A549 (cell line): ENCODE measurements around the gene AFAP1. TPM values are rescaled to one million over a fixed set of nuclear protein-coding genes. Genes with fewer than 3 reads are reported as not detected.

Source experiments
- ATAC-seq, 2 experiments: fragments of 200-7000 bp in 1 of 2; fragments of >200 bp in 1 of 2; cut with Nextera tagmentation in 1 of 2; cut with Tn5 transposase in 1 of 2; 3 replicates each; pipeline versions ENCODE4 v1.8.0 to v1.9.1; 2018 to 2020; ENCODE audit warnings: mild to moderate bottlenecking in 1 of 2, moderate library complexity in 1 of 2
- CTCF ChIA-PET: fragments of 300-600 bp; sonication (Branson Sonifier 250); formaldehyde crosslinking; extraction: SDS; loops from one replicate; lab custom pipeline; 2021; ENCODE audit warnings: antibody characterized with exemption, inconsistent platforms; lab: Yijun Ruan, JAX
- POLR2A ChIA-PET: fragments of 350-600 bp; formaldehyde crosslinking; extraction: SDS; loops from one replicate; lab custom pipeline; 2021; ENCODE audit warnings: antibody characterized with exemption, inconsistent platforms; lab: Yijun Ruan, JAX
- DNase-seq, 2 experiments: peaks; one replicate each; pipeline versions ENCODE4 v3.0.0 to v3.0.0-alpha.2; 2011 to 2016; ENCODE audit warnings: low read depth in 1 of 2, low spot score in 1 of 2
- FAIRE-seq: peaks from 2 replicates; lab custom pipeline; 2011; peaks lifted over from hg19 to GRCh38; lab: Jason Lieb, UNC
- H3K27ac ChIP-seq, 2 experiments: fragments of >200 bp; sonication (Bioruptor Twin); formaldehyde crosslinking; 3 replicates each; pipeline ENCODE4 v1.5.1; 2016 to 2017
- H3K4me1 ChIP-seq: fragments of >200 bp; sonication (Bioruptor Twin); formaldehyde crosslinking; 3 replicates; pipeline ENCODE4 v1.6.1; 2016
- H3K4me2 ChIP-seq: fragments of >200 bp; sonication (Bioruptor Twin); formaldehyde crosslinking; 3 replicates; pipeline ENCODE4 v1.6.1; 2016
- H3K4me3 ChIP-seq: fragments of >200 bp; sonication (Bioruptor Twin); formaldehyde crosslinking; 3 replicates; pipeline ENCODE4 v1.5.1; 2016
- H3K9me3 ChIP-seq: fragments of >200 bp; sonication (Bioruptor Twin); formaldehyde crosslinking; 3 replicates; pipeline ENCODE4 v1.6.1; 2016
- CBX2 ChIP-seq: fragments of 200-600 bp; sonication (generic); IDR thresholded peaks from 2 replicates; pipeline ENCODE4 v1.6.1; 2016; ENCODE audit warnings: low read depth, mild to moderate bottlenecking, borderline replicate concordance
- EHMT2 ChIP-seq: fragments of 200-600 bp; sonication (generic); IDR thresholded peaks from 2 replicates; pipeline ENCODE4 v1.6.1; 2016; ENCODE audit warnings: antibody characterized with exemption, low read depth, mild to moderate bottlenecking, moderate library complexity
- FOSB ChIP-seq: fragments of 250-450 bp; sonication (Bioruptor Pico); IDR thresholded peaks from 2 replicates; pipeline ENCODE4 v1.5.0; 2020; ENCODE audit warnings: mild to moderate bottlenecking, moderate library complexity
- FOXS1 ChIP-seq: fragments of 250-450 bp; sonication (Bioruptor Pico); IDR thresholded peaks from 2 replicates; pipeline ENCODE4 v1.5.0; 2020; ENCODE audit warnings: mild to moderate bottlenecking, moderate library complexity
- HEYL ChIP-seq: fragments of 250-450 bp; sonication (Bioruptor Pico); IDR thresholded peaks from 2 replicates; pipeline ENCODE4 v1.8.0; 2021; ENCODE audit warnings: mild to moderate bottlenecking, moderate library complexity
- JUN ChIP-seq, 2 experiments: fragments of >200 bp; sonication (Bioruptor Twin); formaldehyde crosslinking; IDR thresholded peaks; 2 replicates in 1 of 2; 3 replicates in 1 of 2; pipeline ENCODE4 v1.6.1; 2016 to 2017
- MAZ ChIP-seq: fragments of 150-350 bp; IDR thresholded peaks from 2 replicates; pipeline ENCODE4 v1.6.1; 2014; ENCODE audit warnings: antibody characterized with exemption, low read depth, low read length, borderline replicate concordance
- MYC ChIP-seq: IDR thresholded peaks from 2 replicates; pipeline ENCODE4 v1.6.1; 2012; ENCODE audit warnings: mild to moderate bottlenecking, inconsistent platforms, low read length, improper control_type of control experiment, borderline replicate concordance
- NFE2L2 ChIP-seq: fragments of 150-350 bp; conservative IDR thresholded peaks from 2 replicates; pipeline ENCODE4 v1.6.1; 2014; ENCODE audit warnings: low read length
- PHF8 ChIP-seq: fragments of 200-600 bp; sonication (generic); IDR thresholded peaks from 2 replicates; pipeline ENCODE4 v1.6.1; 2016; ENCODE audit warnings: low read depth, mild to moderate bottlenecking, antibody characterized with exemption, moderate library complexity, borderline replicate concordance
- RAD21 ChIP-seq, 2 experiments: fragments of >200 bp in 1 of 2; sonication (Bioruptor Twin) in 1 of 2; formaldehyde crosslinking in 1 of 2; IDR thresholded peaks in 1 of 2; conservative IDR thresholded peaks in 1 of 2; 2 replicates in 1 of 2; 3 replicates in 1 of 2; pipeline ENCODE4 v1.6.1; 2012 to 2018; ENCODE audit warnings: inconsistent platforms in 1 of 2
- SMC3 ChIP-seq: fragments of >200 bp; sonication (Bioruptor Twin); formaldehyde crosslinking; IDR thresholded peaks from 3 replicates; pipeline ENCODE4 v1.6.1; 2018; ENCODE audit warnings: inconsistent platforms
- SREBF2 ChIP-seq: fragments of 450-650 bp; IDR thresholded peaks from 2 replicates; pipeline ENCODE4 v1.6.1; 2014; ENCODE audit warnings: mild to moderate bottlenecking, moderate library complexity
- ZSCAN20 ChIP-seq: fragments of 250-450 bp; sonication (Bioruptor Pico); IDR thresholded peaks from 2 replicates; pipeline ENCODE4 v1.8.0; 2022; ENCODE audit warnings: mild to moderate bottlenecking, moderate library complexity
- WGBS: methylation state at CpG from one replicate; pipeline ENCODE4 v1.1.6; 2017; ENCODE audit errors: missing lambda C conversion rate; 5-methylcytosine and 5-hydroxymethylcytosine counted together
- polyA plus RNA-seq, 4 experiments: library from polyadenylated mRNA; depleted of rRNA in 3 of 4; stranded (reverse); fragments of >200 nt; fragmentation: RNase III in 1 of 4; extraction: RNeasy Plus Mini Kit Qiagen cat#74134 plus additional on column Dnase treatment in 1 of 4; gene quantifications; 2 replicates in 3 of 4; 3 replicates in 1 of 4; pipeline ENCODE4 v1.2.3, GENCODE V29; 2011 to 2017
- TF ChIP-seq, protein P1 (sequence below): fragments of >200 bp; sonication (Bioruptor Twin); formaldehyde crosslinking; IDR thresholded peaks from 3 replicates; pipeline ENCODE4 v1.5.1; 2016
- TF ChIP-seq, protein P2 (sequence below): fragments of 250-450 bp; sonication (Bioruptor Pico); IDR thresholded peaks from 2 replicates; pipeline ENCODE4 v1.5.0; 2021; ENCODE audit warnings: mild to moderate bottlenecking, moderate library complexity, borderline replicate concordance
- TF ChIP-seq, protein P3 (sequence below): fragments of >200 bp; sonication (Bioruptor Twin); formaldehyde crosslinking; IDR thresholded peaks from 3 replicates; pipeline ENCODE4 v1.6.1; 2016
- TF ChIP-seq, protein P4 (sequence below): fragments of 150-350 bp; IDR thresholded peaks from 2 replicates; pipeline ENCODE4 v1.6.1; 2014; ENCODE audit warnings: low read depth, mild to moderate bottlenecking, low read length
- TF ChIP-seq, protein P5 (sequence below): fragments of 450-650 bp; IDR thresholded peaks from 2 replicates; pipeline ENCODE4 v1.6.1; 2014; ENCODE audit warnings: antibody characterized with exemption
- TF ChIP-seq, protein P6 (sequence below): IDR thresholded peaks from 2 replicates; pipeline ENCODE4 v1.6.1; 2012

AFAP1 gene
- polyA plus RNA-seq, 2 of the 4 experiments (the other 2 are of a cell fraction) = 25.4 to 29.6 TPM

DNA sequence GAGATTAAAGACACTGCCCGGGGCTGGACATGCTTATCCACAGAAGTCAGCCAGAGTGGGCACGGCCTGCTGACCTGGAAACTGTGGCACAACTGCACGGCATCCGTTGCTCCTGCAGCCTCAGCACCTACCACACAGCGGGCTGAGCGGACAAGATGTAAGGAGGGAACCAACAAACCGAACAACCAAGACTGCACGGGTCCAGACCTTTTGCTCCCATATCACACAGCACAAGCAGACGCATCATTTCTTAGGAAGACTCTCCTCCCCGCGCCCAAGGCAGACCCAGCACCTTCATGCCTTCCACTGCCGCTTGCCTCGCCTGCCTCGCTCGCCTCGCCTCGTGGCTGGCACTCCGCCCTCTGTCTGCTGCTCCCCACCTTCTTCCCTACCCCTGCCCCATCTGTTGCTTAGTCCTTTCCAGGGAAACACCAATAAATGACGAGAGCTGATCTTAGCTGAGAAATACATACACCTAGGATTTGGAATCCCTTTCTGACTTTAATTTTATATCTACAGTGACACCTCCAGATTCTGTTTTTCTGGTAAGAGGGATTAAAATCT is 79.0 kb downstream of the AFAP1 start:
- no peak for ATAC-seq
- FAIRE-seq = no peak
- peak overlapping the region; percentile 75 for H3K4me2 ChIP-seq
- CTCF ChIA-PET = interaction anchor here (6.6 kb wide), 1 partner anchor 56 kb away, joined by 39 read pairs; no protein-coding TSS in a partner anchor
- H3K4me1 ChIP-seq = peaks cover 81% of the 10 kb centered on the region
- DNase-seq = no peak
- POLR2A ChIA-PET = no interaction called here
- peak overlapping the region; percentile 88 to 90 for H3K27ac ChIP-seq
- WGBS = 85% methylated on average over 19 of the region's 19 CpGs
- TF ChIP-seq, protein P1, sequence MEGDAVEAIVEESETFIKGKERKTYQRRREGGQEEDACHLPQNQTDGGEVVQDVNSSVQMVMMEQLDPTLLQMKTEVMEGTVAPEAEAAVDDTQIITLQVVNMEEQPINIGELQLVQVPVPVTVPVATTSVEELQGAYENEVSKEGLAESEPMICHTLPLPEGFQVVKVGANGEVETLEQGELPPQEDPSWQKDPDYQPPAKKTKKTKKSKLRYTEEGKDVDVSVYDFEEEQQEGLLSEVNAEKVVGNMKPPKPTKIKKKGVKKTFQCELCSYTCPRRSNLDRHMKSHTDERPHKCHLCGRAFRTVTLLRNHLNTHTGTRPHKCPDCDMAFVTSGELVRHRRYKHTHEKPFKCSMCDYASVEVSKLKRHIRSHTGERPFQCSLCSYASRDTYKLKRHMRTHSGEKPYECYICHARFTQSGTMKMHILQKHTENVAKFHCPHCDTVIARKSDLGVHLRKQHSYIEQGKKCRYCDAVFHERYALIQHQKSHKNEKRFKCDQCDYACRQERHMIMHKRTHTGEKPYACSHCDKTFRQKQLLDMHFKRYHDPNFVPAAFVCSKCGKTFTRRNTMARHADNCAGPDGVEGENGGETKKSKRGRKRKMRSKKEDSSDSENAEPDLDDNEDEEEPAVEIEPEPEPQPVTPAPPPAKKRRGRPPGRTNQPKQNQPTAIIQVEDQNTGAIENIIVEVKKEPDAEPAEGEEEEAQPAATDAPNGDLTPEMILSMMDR = no peak
- TF ChIP-seq JUN (IDR thresholded peaks at IDR 0.05) = no peak
- no peak for TF ChIP-seq HEYL
- TF ChIP-seq PHF8 = no peak
- no peak for TF ChIP-seq ZSCAN20 (CRISPR knock-in tag)
- TF ChIP-seq FOSB (CRISPR knock-in tag) = no peak
- TF ChIP-seq, protein P2, sequence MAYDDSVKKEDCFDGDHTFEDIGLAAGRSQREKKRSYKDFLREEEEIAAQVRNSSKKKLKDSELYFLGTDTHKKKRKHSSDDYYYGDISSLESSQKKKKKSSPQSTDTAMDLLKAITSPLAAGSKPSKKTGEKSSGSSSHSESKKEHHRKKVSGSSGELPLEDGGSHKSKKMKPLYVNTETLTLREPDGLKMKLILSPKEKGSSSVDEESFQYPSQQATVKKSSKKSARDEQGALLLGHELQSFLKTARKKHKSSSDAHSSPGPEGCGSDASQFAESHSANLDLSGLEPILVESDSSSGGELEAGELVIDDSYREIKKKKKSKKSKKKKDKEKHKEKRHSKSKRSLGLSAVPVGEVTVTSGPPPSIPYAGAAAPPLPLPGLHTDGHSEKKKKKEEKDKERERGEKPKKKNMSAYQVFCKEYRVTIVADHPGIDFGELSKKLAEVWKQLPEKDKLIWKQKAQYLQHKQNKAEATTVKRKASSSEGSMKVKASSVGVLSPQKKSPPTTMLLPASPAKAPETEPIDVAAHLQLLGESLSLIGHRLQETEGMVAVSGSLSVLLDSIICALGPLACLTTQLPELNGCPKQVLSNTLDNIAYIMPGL (CRISPR knock-in tag) = no peak
- TF ChIP-seq CBX2 = no peak
- no peak for TF ChIP-seq RAD21 (conservative IDR thresholded peaks at IDR 0.05 in 1 of 2, IDR thresholded peaks at IDR 0.05 in 1 of 2)
- TF ChIP-seq SMC3 = no peak
- TF ChIP-seq, protein P3, sequence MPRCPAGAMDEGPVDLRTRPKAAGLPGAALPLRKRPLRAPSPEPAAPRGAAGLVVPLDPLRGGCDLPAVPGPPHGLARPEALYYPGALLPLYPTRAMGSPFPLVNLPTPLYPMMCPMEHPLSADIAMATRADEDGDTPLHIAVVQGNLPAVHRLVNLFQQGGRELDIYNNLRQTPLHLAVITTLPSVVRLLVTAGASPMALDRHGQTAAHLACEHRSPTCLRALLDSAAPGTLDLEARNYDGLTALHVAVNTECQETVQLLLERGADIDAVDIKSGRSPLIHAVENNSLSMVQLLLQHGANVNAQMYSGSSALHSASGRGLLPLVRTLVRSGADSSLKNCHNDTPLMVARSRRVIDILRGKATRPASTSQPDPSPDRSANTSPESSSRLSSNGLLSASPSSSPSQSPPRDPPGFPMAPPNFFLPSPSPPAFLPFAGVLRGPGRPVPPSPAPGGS = no peak
- TF ChIP-seq MYC = no peak
- TF ChIP-seq FOXS1 (CRISPR knock-in tag) = no peak
- TF ChIP-seq, protein P4, sequence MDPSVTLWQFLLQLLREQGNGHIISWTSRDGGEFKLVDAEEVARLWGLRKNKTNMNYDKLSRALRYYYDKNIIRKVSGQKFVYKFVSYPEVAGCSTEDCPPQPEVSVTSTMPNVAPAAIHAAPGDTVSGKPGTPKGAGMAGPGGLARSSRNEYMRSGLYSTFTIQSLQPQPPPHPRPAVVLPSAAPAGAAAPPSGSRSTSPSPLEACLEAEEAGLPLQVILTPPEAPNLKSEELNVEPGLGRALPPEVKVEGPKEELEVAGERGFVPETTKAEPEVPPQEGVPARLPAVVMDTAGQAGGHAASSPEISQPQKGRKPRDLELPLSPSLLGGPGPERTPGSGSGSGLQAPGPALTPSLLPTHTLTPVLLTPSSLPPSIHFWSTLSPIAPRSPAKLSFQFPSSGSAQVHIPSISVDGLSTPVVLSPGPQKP = no peak
- TF ChIP-seq EHMT2 = no peak
- TF ChIP-seq, protein P5, sequence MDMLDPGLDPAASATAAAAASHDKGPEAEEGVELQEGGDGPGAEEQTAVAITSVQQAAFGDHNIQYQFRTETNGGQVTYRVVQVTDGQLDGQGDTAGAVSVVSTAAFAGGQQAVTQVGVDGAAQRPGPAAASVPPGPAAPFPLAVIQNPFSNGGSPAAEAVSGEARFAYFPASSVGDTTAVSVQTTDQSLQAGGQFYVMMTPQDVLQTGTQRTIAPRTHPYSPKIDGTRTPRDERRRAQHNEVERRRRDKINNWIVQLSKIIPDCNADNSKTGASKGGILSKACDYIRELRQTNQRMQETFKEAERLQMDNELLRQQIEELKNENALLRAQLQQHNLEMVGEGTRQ = no peak
- TF ChIP-seq, protein P6, sequence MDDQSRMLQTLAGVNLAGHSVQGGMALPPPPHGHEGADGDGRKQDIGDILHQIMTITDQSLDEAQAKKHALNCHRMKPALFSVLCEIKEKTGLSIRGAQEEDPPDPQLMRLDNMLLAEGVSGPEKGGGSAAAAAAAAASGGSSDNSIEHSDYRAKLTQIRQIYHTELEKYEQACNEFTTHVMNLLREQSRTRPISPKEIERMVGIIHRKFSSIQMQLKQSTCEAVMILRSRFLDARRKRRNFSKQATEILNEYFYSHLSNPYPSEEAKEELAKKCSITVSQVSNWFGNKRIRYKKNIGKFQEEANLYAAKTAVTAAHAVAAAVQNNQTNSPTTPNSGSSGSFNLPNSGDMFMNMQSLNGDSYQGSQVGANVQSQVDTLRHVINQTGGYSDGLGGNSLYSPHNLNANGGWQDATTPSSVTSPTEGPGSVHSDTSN = no peak
- TF ChIP-seq SREBF2 = no peak
- no peak for TF ChIP-seq NFE2L2
- no peak for TF ChIP-seq MAZ
- no peak overlapping the region for H3K4me3 ChIP-seq
- H3K9me3 ChIP-seq = no peaks in the 10 kb centered on the region
